GM12872 (cell line): ENCODE data around the gene PIGM.

Experiments used
- TF ChIP-seq, protein P1 (sequence below): IDR thresholded peaks from 3 replicates; pipeline ENCODE4 v1.5.1; 2011; ENCODE audit warnings: low read depth, mild to moderate bottlenecking, low read length, moderate library complexity; ENCODE audit not compliant: insufficient read depth

The PIGM gene

GRCh38 chr1:160017592-160017991 is 14.2 kb downstream of the PIGM start:
- TF ChIP-seq, protein P1, sequence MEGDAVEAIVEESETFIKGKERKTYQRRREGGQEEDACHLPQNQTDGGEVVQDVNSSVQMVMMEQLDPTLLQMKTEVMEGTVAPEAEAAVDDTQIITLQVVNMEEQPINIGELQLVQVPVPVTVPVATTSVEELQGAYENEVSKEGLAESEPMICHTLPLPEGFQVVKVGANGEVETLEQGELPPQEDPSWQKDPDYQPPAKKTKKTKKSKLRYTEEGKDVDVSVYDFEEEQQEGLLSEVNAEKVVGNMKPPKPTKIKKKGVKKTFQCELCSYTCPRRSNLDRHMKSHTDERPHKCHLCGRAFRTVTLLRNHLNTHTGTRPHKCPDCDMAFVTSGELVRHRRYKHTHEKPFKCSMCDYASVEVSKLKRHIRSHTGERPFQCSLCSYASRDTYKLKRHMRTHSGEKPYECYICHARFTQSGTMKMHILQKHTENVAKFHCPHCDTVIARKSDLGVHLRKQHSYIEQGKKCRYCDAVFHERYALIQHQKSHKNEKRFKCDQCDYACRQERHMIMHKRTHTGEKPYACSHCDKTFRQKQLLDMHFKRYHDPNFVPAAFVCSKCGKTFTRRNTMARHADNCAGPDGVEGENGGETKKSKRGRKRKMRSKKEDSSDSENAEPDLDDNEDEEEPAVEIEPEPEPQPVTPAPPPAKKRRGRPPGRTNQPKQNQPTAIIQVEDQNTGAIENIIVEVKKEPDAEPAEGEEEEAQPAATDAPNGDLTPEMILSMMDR, result no peak

DNA sequence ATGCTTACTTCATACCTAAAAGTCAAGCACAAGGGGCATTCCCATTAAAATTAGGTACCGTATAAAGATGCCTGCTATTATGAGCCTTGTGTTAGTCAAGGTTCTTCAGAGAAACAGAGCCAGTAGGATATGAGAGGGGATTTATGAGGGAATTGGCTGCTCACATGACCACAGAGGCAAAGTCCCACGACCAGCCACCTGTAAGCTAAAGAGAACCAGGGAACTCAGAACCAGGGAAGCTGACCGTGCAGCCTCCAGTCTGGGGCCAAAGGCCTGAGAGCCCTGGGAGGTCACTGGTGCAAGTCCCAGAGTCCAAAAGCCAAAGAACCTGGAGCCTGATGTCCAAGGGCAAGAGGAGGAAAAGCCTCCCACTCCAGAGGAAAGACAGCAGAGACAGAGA is 20.0 kb downstream of the PIGM start:
- TF ChIP-seq, protein P1, result no peak

- TF ChIP-seq, protein P1, result no peak
Observed at GRCh38 chr1:160009801-160010200, 22.0 kb downstream of the PIGM start.

DNA sequence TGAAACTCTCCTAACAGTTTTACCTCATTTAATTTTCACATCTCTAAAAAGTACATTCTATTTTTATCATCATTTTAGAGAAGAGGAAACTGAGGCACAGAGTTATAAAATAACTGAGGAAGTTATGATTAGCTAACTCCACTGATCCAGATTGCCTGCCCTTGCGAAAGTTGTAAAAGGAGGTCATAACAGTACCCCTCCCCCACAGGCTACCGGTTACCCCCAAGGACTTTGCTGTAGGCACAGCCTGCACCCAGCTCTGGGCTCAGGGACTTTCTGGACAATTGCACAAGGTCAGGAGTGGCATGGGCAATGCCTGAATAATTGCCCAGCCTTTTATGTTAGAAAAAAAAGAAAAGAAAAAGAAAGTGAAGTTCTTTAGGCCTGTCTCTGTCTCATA is 22.7 kb downstream of the PIGM start:
- TF ChIP-seq, protein P1, result no peak

DNA sequence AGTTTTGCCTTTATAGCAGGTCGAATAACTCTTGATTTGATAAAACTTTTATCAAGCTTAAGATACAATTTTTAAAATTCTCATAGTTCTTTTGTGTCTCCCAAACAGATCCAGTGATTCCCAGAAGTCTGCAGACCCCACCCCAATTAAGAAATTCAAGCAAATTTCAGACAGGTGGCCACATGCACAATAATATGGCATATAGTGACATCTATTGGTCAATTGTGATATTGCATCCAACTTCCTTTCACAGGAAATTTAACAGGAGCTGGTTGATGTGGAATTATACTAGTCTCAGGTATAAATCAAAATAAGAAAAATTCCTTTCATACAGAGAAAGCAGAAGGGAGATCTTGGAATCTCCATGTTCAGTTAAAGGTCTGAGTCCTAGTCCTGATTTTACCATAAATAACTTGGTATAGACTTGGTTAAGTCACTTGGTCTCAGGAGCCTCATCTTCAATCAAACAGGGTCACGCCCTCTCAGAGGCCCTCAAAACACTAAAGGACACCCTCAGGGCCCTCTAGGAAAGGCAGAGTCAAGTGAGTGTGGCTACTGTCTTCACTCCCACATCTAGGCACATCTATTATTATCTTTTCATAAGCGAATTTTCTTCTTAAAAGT is 24.1 kb downstream of the PIGM start:
- TF ChIP-seq, protein P1, result peak; percentile 44

GRCh38 chr1:160006312-160006940 is 25.4 kb downstream of the PIGM start:
- TF ChIP-seq, protein P1, result peak; percentile 95

DNA sequence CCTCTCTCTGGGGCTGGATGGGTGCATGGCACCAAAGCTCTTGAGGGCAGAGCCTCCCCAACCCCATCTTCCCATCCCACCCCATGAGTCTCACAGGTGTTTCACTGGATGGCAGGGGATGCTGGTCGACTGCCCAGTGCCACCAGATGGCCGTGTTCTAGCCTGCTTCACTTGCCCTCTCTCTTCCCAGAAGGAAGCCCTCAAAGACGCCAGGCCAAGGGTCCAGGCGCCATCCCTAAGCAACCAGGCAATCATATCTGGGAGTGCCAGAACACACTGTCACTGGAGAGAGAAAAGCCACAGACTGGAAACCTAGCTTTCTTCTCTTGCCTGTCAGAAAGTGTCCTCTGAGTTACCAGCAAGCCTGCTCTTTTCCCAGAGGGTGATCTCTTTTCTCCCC is 26.7 kb downstream of the PIGM start:
- TF ChIP-seq, protein P1, result no peak
